SH-SY5Y (cell line): Measurements from ENCODE around the gene LIN52.

ENCODE experiments used
- GATA2 ChIP-seq: IDR thresholded peaks from 2 replicates; pipeline ENCODE4 v1.6.1; 2011; ENCODE audit warnings: mild to moderate bottlenecking, low read depth, low read length
- GATA3 ChIP-seq: IDR thresholded peaks from 2 replicates; pipeline ENCODE4 v1.6.1; 2011; ENCODE audit warnings: low read depth, mild to moderate bottlenecking, low read length, moderate library complexity

The LIN52 gene

GRCh38 chr14:74083161-74083560 is 1.6 kb upstream of the LIN52 start:
- TF ChIP-seq GATA3 (no peak), GATA2 (no peak)

GRCh38 chr14:74083784-74084276 is 926 bp upstream of the LIN52 start:
- TF ChIP-seq GATA2 (no peak), GATA3 (no peak)

GRCh38 chr14:74085047-74085637 is 386 bp downstream of the LIN52 start:
- no peak for TF ChIP-seq GATA2
- TF ChIP-seq GATA3 = no peak

GRCh38 chr14:74085828-74086227 is 1.1 kb downstream of the LIN52 start:
- TF ChIP-seq GATA3 (no peak), GATA2 (no peak)

GRCh38 chr14:74089251-74090020 is 4.7 kb downstream of the LIN52 start:
- no peak for TF ChIP-seq GATA3
- no peak for TF ChIP-seq GATA2

GRCh38 chr14:74105381-74105780 is 20.6 kb downstream of the LIN52 start:
- TF ChIP-seq GATA3 (no peak), GATA2 (no peak)

- TF ChIP-seq GATA2 (no peak), GATA3 (no peak)
Observed at GRCh38 chr14:74109369-74109768, 24.6 kb downstream of the LIN52 start.

GRCh38 chr14:74126315-74127013 is 41.7 kb downstream of the LIN52 start:
- TF ChIP-seq GATA3 = no peak
- no peak for TF ChIP-seq GATA2

GRCh38 chr14:74127634-74128033 is 42.9 kb downstream of the LIN52 start:
- TF ChIP-seq GATA3 (no peak), GATA2 (no peak)

GRCh38 chr14:74133833-74134481 is 49.2 kb downstream of the LIN52 start:
- TF ChIP-seq GATA3 (no peak), GATA2 (no peak)

- TF ChIP-seq GATA2 (no peak), GATA3 (no peak)
Observed at GRCh38 chr14:74134484-74134883, 49.7 kb downstream of the LIN52 start.

GRCh38 chr14:74135426-74135825 is 50.7 kb downstream of the LIN52 start:
- TF ChIP-seq GATA3 (no peak), GATA2 (no peak)

- TF ChIP-seq GATA3 (peak; percentile 90), GATA2 (peak; percentile 92)
Observed at GRCh38 chr14:74140374-74140850, 55.7 kb downstream of the LIN52 start.

GRCh38 chr14:74141703-74142102 is 56.9 kb downstream of the LIN52 start:
- TF ChIP-seq GATA2 = no peak
- no peak for TF ChIP-seq GATA3
